ENCODE results near the gene SPTBN4.
A peak's percentile ranks its signal among the peaks of the same experiment; 100 is the strongest.
"Not testable (repeated sequence)": the region's sequence is repeated elsewhere in the genome, so short reads cannot be mapped to it uniquely, and the experiment has no call there.

SPTBN4 gene

GRCh38 chr19:40590464-40591265 is 123.9 kb downstream of the SPTBN4 start:
- DNase-seq, result no peak

- not testable (repeated sequence) for DNase-seq
These were observed 124.9 kb downstream of the SPTBN4 start for GRCh38 chr19:40591724-40592123.

- peak; percentile 83 to 88 for DNase-seq
These were observed 125.4 kb downstream of the SPTBN4 start for GRCh38 chr19:40592170-40592569.

- no peak for DNase-seq
These were observed 127.5 kb downstream of the SPTBN4 start for GRCh38 chr19:40594255-40594654.

GRCh38 chr19:40594657-40595091 is 127.9 kb downstream of the SPTBN4 start:
- no peak for DNase-seq

GRCh38 chr19:40596608-40597328 is 130.0 kb downstream of the SPTBN4 start:
- DNase-seq, result peak in 1 of 2 experiments; percentile 37

- DNase-seq, result no peak
These were observed 130.6 kb downstream of the SPTBN4 start for GRCh38 chr19:40597329-40597838.

GRCh38 chr19:40598121-40598917 is 131.5 kb downstream of the SPTBN4 start:
- peak; percentile 86 to 93 for DNase-seq

- no peak for DNase-seq
These were observed 132.1 kb downstream of the SPTBN4 start for GRCh38 chr19:40598918-40599307.

GRCh38 chr19:40599331-40599901 is 132.6 kb downstream of the SPTBN4 start:
- DNase-seq, result peak in 1 of 2 experiments; percentile 32

GRCh38 chr19:40599902-40600569 is 133.2 kb downstream of the SPTBN4 start:
- DNase-seq, result no peak

GRCh38 chr19:40600570-40601133 is 133.9 kb downstream of the SPTBN4 start:
- no peak for DNase-seq

GRCh38 chr19:40601134-40601974 is 134.6 kb downstream of the SPTBN4 start, which contains the start of gene LTBP4:
Gene LTBP4 (plus strand): TSS chr19:40601369. CDS start chr19:40601388, 19 bp downstream.
- peak in 1 of 2 experiments; percentile 59 for DNase-seq

GRCh38 chr19:40603071-40603388 is 136.2 kb downstream of the SPTBN4 start:
- no peak for DNase-seq

- DNase-seq, result peak; percentile 96 to 99
These were observed 136.8 kb downstream of the SPTBN4 start for GRCh38 chr19:40603389-40604170.

GRCh38 chr19:40604171-40604646 is 137.4 kb downstream of the SPTBN4 start:
- no peak for DNase-seq

- no peak for DNase-seq
These were observed 137.9 kb downstream of the SPTBN4 start for GRCh38 chr19:40604647-40605215.

GRCh38 chr19:40605216-40605971 is 138.6 kb downstream of the SPTBN4 start:
- peak; percentile 66 to 83 for DNase-seq

All from NCI-H526 (cell line).